GM10266 (cell line): Measurements from ENCODE around the gene SLC27A4.

Experiments used
- DNase-seq: peaks from one replicate; pipeline ENCODE4 v3.0.0; 2012; ENCODE audit errors: extremely low spot score
- TF ChIP-seq, protein P1 (sequence below): IDR thresholded peaks from 2 replicates; pipeline ENCODE4 v1.5.1; 2012; ENCODE audit warnings: mild to moderate bottlenecking, low read depth; ENCODE audit not compliant: control insufficient read depth, insufficient read depth; ENCODE audit errors: missing control alignments

SLC27A4 gene

DNA sequence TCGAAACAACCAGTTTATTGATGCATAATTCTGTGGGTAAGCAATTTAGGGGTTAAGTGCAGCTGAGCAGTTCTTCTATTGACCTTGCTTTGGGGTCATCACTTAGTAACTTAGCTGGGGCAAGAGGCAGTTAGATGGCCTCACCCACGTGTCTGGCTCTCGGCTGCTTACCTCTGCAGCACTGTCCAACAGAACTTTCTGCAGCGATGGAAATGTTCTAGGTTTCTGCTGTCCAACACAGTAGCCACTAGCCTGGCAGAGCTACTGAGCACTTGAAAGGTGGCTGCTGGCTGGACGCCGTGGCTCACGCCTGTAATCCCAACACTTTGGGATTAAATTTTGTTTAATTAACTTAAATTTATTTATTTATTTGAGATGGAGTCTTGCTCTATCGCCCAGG, 17.8 kb downstream of the SLC27A4 start:
- TF ChIP-seq, protein P1, sequence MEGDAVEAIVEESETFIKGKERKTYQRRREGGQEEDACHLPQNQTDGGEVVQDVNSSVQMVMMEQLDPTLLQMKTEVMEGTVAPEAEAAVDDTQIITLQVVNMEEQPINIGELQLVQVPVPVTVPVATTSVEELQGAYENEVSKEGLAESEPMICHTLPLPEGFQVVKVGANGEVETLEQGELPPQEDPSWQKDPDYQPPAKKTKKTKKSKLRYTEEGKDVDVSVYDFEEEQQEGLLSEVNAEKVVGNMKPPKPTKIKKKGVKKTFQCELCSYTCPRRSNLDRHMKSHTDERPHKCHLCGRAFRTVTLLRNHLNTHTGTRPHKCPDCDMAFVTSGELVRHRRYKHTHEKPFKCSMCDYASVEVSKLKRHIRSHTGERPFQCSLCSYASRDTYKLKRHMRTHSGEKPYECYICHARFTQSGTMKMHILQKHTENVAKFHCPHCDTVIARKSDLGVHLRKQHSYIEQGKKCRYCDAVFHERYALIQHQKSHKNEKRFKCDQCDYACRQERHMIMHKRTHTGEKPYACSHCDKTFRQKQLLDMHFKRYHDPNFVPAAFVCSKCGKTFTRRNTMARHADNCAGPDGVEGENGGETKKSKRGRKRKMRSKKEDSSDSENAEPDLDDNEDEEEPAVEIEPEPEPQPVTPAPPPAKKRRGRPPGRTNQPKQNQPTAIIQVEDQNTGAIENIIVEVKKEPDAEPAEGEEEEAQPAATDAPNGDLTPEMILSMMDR, result no peak
- DNase-seq, result no peak

DNA sequence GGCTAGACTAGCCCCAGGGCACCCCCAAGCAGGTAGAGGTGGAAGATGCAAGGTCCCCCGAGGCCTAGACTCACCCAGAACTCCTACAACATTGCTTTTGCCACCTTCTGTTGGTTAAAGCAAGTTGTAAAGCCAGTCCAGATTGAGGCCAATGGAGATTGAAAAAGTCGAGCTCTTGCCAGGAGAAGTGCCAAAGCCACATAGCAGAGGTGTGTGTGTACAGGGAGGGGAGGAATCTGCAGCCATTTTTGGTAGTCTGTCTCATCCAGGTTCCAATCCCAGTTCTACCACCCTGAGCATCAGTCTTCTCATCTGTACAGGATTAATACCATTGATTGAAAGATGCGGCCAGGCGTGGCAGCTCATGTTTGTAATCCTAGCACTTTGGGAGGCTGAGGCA, 18.5 kb downstream of the SLC27A4 start:
- no peak for DNase-seq

GRCh38 chr9:128360826-128361225, 20.5 kb downstream of the SLC27A4 start:
- DNase-seq, result no peak
- TF ChIP-seq, protein P1, result no peak

More for the DNA sequence above, 18.5 kb downstream of the SLC27A4 start:
- TF ChIP-seq, protein P1, result no peak

DNA sequence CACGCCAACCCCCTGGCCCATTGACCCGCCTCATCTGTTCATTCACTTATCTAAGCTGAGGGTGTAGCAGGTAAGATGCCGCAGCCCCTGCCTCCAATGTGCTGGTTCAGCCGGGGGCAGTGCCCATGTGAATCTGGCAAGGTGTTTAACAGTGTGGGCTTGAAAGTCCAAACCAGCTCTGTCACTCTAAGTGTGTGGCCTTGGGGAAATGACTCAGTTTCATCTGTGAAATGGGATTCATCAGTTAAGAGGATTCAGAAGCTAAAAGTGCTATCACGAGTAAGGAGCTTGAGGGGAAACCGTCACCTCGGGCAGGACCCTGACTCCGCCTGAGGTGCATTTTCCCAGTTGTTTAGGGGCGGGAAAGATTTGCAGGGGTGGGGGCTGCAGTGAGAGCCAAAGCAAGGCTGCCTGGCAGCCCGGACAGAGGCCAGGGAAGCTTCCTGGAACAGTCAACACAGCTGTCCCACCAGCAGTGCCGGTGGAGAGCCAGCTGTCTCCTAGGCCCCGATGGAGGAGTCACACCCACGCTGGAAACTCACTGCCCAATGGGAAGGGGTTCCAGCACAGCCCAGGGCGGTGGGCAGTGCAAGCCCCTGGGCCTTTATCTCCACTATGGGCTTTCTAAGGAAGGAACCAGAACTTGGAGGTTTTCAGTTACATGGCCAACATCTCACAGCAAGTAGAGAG, 21.1 kb downstream of the SLC27A4 start:
- DNase-seq, result no peak
- TF ChIP-seq, protein P1, result no peak

DNA sequence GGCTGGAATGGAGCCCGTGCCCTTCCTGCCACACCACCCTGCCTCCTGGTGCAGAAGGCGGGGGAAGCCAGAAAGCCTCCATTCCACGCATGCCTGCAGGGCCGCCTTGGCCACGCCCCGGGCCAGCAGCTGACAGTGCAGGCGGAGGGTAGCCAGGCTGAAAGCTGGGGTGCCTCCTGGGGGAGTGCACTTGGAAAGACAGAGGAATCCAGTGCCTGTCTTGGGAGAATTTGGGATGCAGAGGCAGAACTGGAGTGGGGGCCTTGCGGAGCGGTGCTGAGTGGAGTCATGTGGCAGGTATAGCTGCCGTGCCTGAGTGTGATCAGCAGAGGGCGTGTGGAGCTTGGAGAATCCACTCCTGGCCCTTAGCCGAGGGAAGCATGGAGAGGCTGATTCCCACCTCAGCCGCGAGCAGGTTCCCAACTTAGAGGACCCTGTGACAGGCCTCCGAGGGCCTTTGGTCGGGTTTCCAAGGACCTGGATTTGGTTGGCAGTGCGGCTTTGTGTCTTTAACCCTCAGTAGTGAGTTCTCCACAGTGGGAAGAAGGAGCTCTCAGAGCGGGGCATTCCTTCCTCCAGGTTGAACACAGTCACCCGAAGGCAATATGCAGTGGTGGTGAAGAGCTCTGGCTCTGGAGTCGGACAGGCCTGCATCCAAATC, 21.8 kb downstream of the SLC27A4 start:
- peak; percentile 85 for DNase-seq
- TF ChIP-seq, protein P1, result peak; percentile 96

DNA sequence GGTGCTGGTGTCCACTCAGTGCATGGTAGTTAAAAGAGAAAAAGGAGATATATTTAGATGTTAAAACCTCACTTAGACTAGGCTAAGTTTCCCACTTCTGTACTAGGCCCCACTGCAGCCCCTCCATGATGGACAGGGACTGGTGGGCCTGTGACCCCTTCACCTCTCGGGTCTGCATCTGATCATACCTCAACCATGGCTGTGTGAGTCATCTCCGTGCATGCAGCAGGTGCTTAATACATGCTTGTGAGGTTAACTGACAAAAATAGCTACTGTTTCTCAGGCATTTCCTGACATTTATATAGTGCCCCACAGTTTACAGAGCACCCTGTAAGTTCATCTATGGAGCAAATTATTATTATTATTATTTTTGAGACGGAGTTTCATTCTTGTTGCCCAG, 22.4 kb downstream of the SLC27A4 start:
- DNase-seq, result no peak
- TF ChIP-seq, protein P1, result no peak

- TF ChIP-seq, protein P1, result no peak
- DNase-seq, result no peak
Measured at GRCh38 chr9:128365525-128365924, 25.2 kb downstream of the SLC27A4 start.
